Activated CD4-positive, alpha-beta memory T cell treated with anti-CD3 and anti-CD28 coated beads, Interleukin-2, amount 10 ng/mL, durations not matched to agents 7 days and 5 days (primary cell): ENCODE results near the gene DNAJA2. TPM values are rescaled to one million over a fixed set of nuclear protein-coding genes. Genes with fewer than 3 reads are reported as not detected.
"Not testable (repeated sequence)": the region's sequence is repeated elsewhere in the genome, so short reads cannot be mapped to it uniquely, and the experiment has no call there.

Experiments
- CTCF ChIA-PET: fragments of 350-600 bp; sonication (Branson Sonifier 250); formaldehyde crosslinking; loops from one replicate; lab custom pipeline; 2021; ENCODE audit warnings: antibody characterized with exemption, inconsistent platforms; lab: Charles Lee
- POLR2A ChIA-PET: fragments of 350-600 bp; sonication (Branson Sonifier 250); formaldehyde crosslinking; loops from one replicate; lab custom pipeline; 2021; ENCODE audit warnings: antibody characterized with exemption; lab: Charles Lee
- DNase-seq: peaks from one replicate; pipeline ENCODE4 v3.0.0-alpha.2; 2020
- H3K27ac Mint-ChIP-seq: one replicate; pipeline ENCODE4 v1.8.0; 2021; ENCODE audit warnings: mild to moderate bottlenecking, mixed read lengths
- H3K27me3 Mint-ChIP-seq: one replicate; pipeline ENCODE4 v1.8.0; 2021; ENCODE audit warnings: mixed read lengths
- H3K36me3 Mint-ChIP-seq: one replicate; pipeline ENCODE4 v1.8.0; 2021; ENCODE audit warnings: low read depth, mixed read lengths
- H3K4me1 Mint-ChIP-seq: one replicate; pipeline ENCODE4 v1.8.0; 2021; ENCODE audit warnings: mixed read lengths
- H3K4me3 Mint-ChIP-seq: one replicate; pipeline ENCODE4 v1.8.0; 2021; ENCODE audit warnings: mild to moderate bottlenecking, mixed read lengths
- H3K9me3 Mint-ChIP-seq: one replicate; pipeline ENCODE4 v1.8.0; 2021; ENCODE audit warnings: mixed read lengths
- total RNA-seq, 2 experiments: library from RNA; stranded (reverse); gene quantifications; one replicate each; pipeline ENCODE4 v1.2.3, GENCODE V29; 2021

The DNAJA2 gene
- total RNA-seq, result 10 to 100 TPM; 61.2 to 64.3 TPM

GRCh38 chr16:46973207-46973995, at the start of gene DNAJA2:
TSS of gene DNAJA2 (minus strand) at chr16:46973674. CDS start at chr16:46973572, 102 bp downstream.
- peak; percentile 91 for DNase-seq
- Mint-ChIP-seq H3K27me3 (no peaks in the 10 kb centered on the region), H3K9me3 (no peaks in the 10 kb centered on the region), H3K4me1 (peaks cover 55% of the 10 kb centered on the region), H3K4me3 (peak within 1 kb of the TSS; percentile 91), H3K27ac (peak within 1 kb of the TSS; percentile 95), H3K36me3 (peaks cover 34% of the 10 kb centered on the region)
- POLR2A ChIA-PET, result interaction anchor here (0.8 to 3.7 kb wide), 25 partner anchors 8 to 1636 kb away, joined by 3 to 45 read pairs (median 5); partner anchors contain the start of genes C16orf87, GPT2, ITFG1 and N4BP1
- CTCF ChIA-PET, result interaction anchor here (0.6 to 5.9 kb wide), 13 partner anchors 13 to 1657 kb away, joined by 3 to 45 read pairs (median 3); partner anchors contain the start of gene NETO2

DNA sequence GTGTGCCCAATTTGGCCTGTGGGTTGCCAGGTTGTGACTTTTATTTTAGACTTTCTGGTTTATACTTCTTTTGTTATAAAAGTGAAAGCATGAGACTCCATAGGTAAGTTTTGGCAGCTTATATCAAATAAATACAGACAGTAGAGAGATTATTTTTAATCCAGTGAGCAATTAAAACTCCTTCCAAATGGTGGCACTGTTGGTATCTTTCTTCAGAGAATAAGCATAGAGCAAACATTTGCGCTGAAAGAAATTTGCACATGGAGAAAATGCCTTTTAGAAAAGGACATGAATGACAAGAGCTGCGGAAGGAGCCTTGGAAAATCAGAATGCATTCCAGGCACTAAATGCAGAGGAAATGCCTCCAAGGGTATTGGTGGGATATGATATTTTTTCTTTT, 46.1 kb upstream of the DNAJA2 start:
- Mint-ChIP-seq H3K27ac (no peak overlapping the region), H3K27me3 (peaks cover 6% of the 10 kb centered on the region), H3K4me1 (peaks cover 25% of the 10 kb centered on the region), H3K9me3 (no peaks in the 10 kb centered on the region), H3K36me3 (no peaks in the 10 kb centered on the region), H3K4me3 (no peak overlapping the region)
- ChIA-PET POLR2A (no interaction called here), CTCF (interaction anchor here (0.9 to 1.6 kb wide), 6 partner anchors 15 to 1145 kb away, joined by 3 to 10 read pairs (median 4); no protein-coding TSS in a partner anchor)
- DNase-seq, result no peak

DNA sequence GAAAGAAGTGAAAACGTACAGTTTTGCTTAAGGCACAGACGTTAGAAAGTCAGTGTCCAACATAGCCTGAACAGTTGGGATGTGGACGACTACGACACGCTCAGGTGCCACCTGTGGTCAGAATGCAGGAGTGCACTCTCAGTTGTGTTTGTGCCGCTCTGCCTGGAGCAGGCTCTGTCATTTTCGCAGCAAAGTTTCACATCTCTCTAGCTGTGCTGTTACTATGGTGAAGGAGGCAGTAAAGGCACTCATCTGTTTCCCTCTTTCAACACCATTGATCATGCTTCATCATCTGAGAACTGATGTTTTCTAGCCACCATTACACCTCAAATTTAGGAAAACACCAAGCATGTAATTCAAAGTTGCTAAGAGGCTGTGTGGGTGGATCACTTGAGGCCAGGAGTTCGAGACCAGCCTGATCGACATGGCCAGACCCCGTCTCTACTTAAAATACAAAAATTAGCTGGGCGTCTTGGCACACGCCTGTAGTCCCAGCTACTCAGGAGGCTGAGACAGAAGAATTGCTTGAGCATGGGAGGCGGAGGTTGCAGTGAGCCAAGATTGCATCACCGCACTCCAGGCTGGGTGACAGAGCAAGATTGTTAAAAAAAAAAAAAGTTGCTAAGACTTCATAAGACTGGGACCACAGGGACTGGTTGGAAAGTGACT, 44.9 kb upstream of the DNAJA2 start:
- POLR2A ChIA-PET, result no interaction called here
- Mint-ChIP-seq H3K36me3 (no peaks in the 10 kb centered on the region), H3K4me3 (no peak overlapping the region), H3K27me3 (peaks cover 6% of the 10 kb centered on the region), H3K4me1 (peaks cover 25% of the 10 kb centered on the region), H3K9me3 (no peaks in the 10 kb centered on the region), H3K27ac (no peak overlapping the region)
- DNase-seq, result peak; percentile 60
- CTCF ChIA-PET, result interaction anchor here (1.1 to 1.6 kb wide), 4 partner anchors 16 to 162 kb away, joined by 3 to 6 read pairs (median 4); no protein-coding TSS in a partner anchor

GRCh38 chr16:47017636-47018035, 44.2 kb upstream of the DNAJA2 start:
- no peak for DNase-seq
- peaks cover 25% of the 10 kb centered on the region for H3K4me1 Mint-ChIP-seq
- ChIA-PET POLR2A (no interaction called here), CTCF (no interaction called here)
- no peak overlapping the region for H3K27ac Mint-ChIP-seq
- peaks cover 6% of the 10 kb centered on the region for H3K27me3 Mint-ChIP-seq
- no peaks in the 10 kb centered on the region for H3K9me3 Mint-ChIP-seq
- no peaks in the 10 kb centered on the region for H3K36me3 Mint-ChIP-seq
- no peak overlapping the region for H3K4me3 Mint-ChIP-seq

DNA sequence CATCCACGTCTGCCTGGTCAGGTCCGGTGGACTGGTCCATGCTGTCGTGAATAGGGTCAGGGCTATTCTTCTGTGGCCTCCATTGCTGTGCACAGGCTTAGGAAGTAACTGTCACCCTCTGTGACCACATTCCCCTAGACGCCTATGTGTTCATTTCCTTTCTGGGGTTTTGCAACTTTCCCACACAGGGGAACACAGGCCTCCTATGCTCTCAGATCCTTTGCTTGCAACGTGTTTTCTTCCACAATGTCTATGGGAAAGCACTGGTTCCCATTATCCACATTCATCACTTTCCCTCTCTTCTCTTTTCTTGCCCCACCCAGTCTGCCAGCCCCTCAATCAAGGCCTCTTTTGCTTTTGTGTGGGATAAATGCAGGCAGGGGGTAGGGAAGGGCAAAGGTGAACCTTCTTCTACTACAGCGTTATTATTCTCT, 43.2 kb upstream of the DNAJA2 start:
- ChIA-PET POLR2A (no interaction called here), CTCF (no interaction called here)
- H3K36me3 Mint-ChIP-seq, result no peaks in the 10 kb centered on the region
- H3K4me1 Mint-ChIP-seq, result peaks cover 25% of the 10 kb centered on the region
- H3K27me3 Mint-ChIP-seq, result peaks cover 6% of the 10 kb centered on the region
- H3K4me3 Mint-ChIP-seq, result no peak overlapping the region
- no peak overlapping the region for H3K27ac Mint-ChIP-seq
- no peaks in the 10 kb centered on the region for H3K9me3 Mint-ChIP-seq
- DNase-seq, result peak; percentile 37

- DNase-seq, result no peak
- POLR2A ChIA-PET, result no interaction called here
- CTCF ChIA-PET, result no interaction called here
- peaks cover 25% of the 10 kb centered on the region for H3K4me1 Mint-ChIP-seq
- H3K36me3 Mint-ChIP-seq, result no peaks in the 10 kb centered on the region
- no peak overlapping the region for H3K4me3 Mint-ChIP-seq
- H3K9me3 Mint-ChIP-seq, result no peaks in the 10 kb centered on the region
- H3K27me3 Mint-ChIP-seq, result peaks cover 6% of the 10 kb centered on the region
- H3K27ac Mint-ChIP-seq, result no peak overlapping the region
Observed at GRCh38 chr16:47013910-47014309, 40.4 kb upstream of the DNAJA2 start.

DNA sequence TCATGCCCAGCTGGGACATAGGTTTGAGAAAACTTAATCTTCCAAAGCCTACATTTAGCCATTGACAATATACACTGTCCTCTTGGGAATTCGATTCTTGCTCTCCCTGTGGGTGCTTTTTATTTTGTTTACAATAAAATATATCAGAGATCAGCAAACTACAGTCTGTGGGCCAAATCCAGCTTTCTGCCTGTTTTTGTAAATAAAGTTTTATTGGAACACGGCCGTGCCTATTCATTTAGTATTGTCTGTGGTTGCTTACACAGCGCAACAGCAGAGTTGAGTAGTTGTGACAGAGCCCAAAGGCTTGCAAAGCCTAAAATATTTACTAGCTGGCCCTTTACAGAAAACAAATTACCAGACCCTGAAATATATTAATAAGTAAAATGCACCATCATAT, 39.7 kb upstream of the DNAJA2 start:
- Mint-ChIP-seq H3K4me1 (peaks cover 24% of the 10 kb centered on the region), H3K36me3 (no peaks in the 10 kb centered on the region), H3K27ac (no peak overlapping the region), H3K27me3 (peaks cover 2% of the 10 kb centered on the region), H3K9me3 (no peaks in the 10 kb centered on the region), H3K4me3 (no peak overlapping the region)
- no peak for DNase-seq
- ChIA-PET POLR2A (no interaction called here), CTCF (no interaction called here)

DNA sequence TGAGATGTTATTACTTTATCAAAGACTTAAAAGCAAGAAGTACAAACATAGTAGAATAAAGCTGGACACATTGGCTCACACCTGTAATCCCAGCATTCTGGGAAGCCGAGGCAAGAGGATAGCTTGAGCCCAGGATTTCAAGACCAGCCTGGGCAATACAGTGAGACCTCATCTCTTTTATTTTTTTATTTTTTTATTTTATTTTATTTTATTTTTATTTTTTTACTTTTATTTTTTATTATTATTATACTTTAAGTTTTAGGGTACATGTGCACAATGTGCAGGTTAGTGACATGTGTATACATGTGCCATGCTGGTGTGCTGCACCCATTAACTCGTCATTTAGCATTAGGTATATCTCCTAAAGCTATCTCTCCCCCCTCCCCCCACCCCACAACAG, 37.3 kb upstream of the DNAJA2 start:
- CTCF ChIA-PET, H3K4me1 Mint-ChIP-seq, H3K27me3 Mint-ChIP-seq: not testable (repeated sequence)

GRCh38 chr16:47008612-47009011, 35.1 kb upstream of the DNAJA2 start:
- Mint-ChIP-seq H3K4me1 (peaks cover 2% of the 10 kb centered on the region), H3K36me3 (no peaks in the 10 kb centered on the region), H3K4me3 (no peak overlapping the region), H3K27me3 (no peaks in the 10 kb centered on the region), H3K27ac (no peak overlapping the region), H3K9me3 (no peaks in the 10 kb centered on the region)
- POLR2A ChIA-PET, result no interaction called here
- CTCF ChIA-PET, result no interaction called here
- no peak for DNase-seq

More for the DNA sequence above, 37.3 kb upstream of the DNAJA2 start:
- POLR2A ChIA-PET, result interaction anchor here (1.0 kb wide), 1 partner anchor 27 kb away, joined by 3 read pairs; no protein-coding TSS in a partner anchor
- not testable (repeated sequence) for H3K9me3 Mint-ChIP-seq, H3K27ac Mint-ChIP-seq, DNase-seq, H3K36me3 Mint-ChIP-seq, H3K4me3 Mint-ChIP-seq

- peaks cover 2% of the 10 kb centered on the region for H3K4me1 Mint-ChIP-seq
- H3K27me3 Mint-ChIP-seq, result no peaks in the 10 kb centered on the region
- DNase-seq, result no peak
- H3K36me3 Mint-ChIP-seq, result no peaks in the 10 kb centered on the region
- no peak overlapping the region for H3K4me3 Mint-ChIP-seq
- ChIA-PET CTCF (no interaction called here), POLR2A (no interaction called here)
- H3K27ac Mint-ChIP-seq, result no peak overlapping the region
- H3K9me3 Mint-ChIP-seq, result no peaks in the 10 kb centered on the region
Observed at GRCh38 chr16:47008174-47008573, 34.7 kb upstream of the DNAJA2 start.

- ChIA-PET POLR2A (no interaction called here), CTCF (no interaction called here)
- Mint-ChIP-seq H3K4me1 (peaks cover 2% of the 10 kb centered on the region), H3K27ac (no peak overlapping the region), H3K36me3 (no peaks in the 10 kb centered on the region), H3K27me3 (no peaks in the 10 kb centered on the region), H3K4me3 (no peak overlapping the region), H3K9me3 (no peaks in the 10 kb centered on the region)
- no peak for DNase-seq
Observed at GRCh38 chr16:47004652-47005051, 31.2 kb upstream of the DNAJA2 start.

DNA sequence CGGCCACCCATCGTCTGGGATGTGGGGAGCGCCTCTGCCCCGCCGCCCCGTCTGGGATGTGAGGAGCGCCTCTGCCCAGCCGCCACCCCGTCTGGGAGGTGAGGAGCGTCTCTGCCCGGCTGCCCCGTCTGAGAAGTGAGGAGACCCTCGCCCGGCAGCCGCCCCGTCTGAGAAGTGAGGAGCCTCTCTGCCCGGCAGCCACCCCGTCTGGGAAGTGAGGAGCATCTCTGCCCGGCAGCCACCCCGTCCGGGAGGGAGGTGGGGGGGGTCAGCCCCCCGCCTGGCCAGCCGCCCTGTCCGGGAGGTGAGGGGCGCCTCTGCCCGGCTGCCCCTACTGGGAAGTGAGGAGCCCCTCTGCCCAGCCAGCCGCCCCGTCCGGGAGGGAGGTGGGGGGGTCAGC, 26.6 kb upstream of the DNAJA2 start:
- H3K9me3 Mint-ChIP-seq, H3K4me3 Mint-ChIP-seq, POLR2A ChIA-PET, CTCF ChIA-PET, DNase-seq, H3K27ac Mint-ChIP-seq, H3K27me3 Mint-ChIP-seq, H3K4me1 Mint-ChIP-seq, H3K36me3 Mint-ChIP-seq: not testable (repeated sequence)

DNA sequence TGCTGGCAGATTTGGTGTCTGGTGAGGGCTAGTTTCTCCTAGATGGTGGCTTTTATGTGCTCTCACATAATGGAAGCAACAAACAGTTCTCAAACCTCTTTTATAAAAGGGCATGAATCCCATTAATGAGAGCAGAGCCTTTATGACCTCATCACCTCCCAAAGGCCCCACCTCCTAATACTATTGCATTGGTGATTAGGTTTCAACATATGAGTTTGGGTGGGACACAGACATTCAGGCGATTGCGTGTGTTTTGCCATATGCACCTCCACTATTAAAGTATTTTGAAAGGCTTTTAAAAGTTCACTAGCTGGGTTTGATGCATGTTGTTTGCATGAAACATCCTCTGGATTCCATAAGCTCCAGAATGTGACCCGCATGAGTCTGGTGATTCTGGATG, 24.4 kb upstream of the DNAJA2 start:
- CTCF ChIA-PET, result no interaction called here
- no peaks in the 10 kb centered on the region for H3K9me3 Mint-ChIP-seq
- H3K27me3 Mint-ChIP-seq, result no peaks in the 10 kb centered on the region
- POLR2A ChIA-PET, result no interaction called here
- no peak for DNase-seq
- no peak overlapping the region for H3K4me3 Mint-ChIP-seq
- H3K27ac Mint-ChIP-seq, result no peak overlapping the region
- H3K4me1 Mint-ChIP-seq, result peaks cover 1% of the 10 kb centered on the region
- no peaks in the 10 kb centered on the region for H3K36me3 Mint-ChIP-seq
